HUES6 (cell line): ENCODE data around the gene TYMP.

Experiments
- H3K27ac ChIP-seq: 2 replicates; pipeline ENCODE4 v1.7.0; 2013; ENCODE audit warnings: low read depth, mild to moderate bottlenecking, low read length, inconsistent platforms
- H3K27me3 ChIP-seq: 2 replicates; pipeline ENCODE4 v1.6.1; 2013; ENCODE audit warnings: low read length; ENCODE audit not compliant: control insufficient read depth, insufficient read depth
- H3K36me3 ChIP-seq: 2 replicates; pipeline ENCODE4 v1.6.1; 2013; ENCODE audit warnings: low read length; ENCODE audit not compliant: control insufficient read depth, insufficient read depth
- H3K4me1 ChIP-seq: 2 replicates; pipeline ENCODE4 v1.6.1; 2013; ENCODE audit warnings: low read length; ENCODE audit not compliant: control insufficient read depth, insufficient read depth
- H3K4me3 ChIP-seq: 2 replicates; pipeline ENCODE4 v1.5.1; 2013; ENCODE audit warnings: low read depth, low read length
- H3K9ac ChIP-seq: one replicate; pipeline ENCODE4 v1.6.1; 2013; ENCODE audit warnings: mild to moderate bottlenecking, low read length
- H3K9me3 ChIP-seq: 2 replicates; pipeline ENCODE4 v1.6.1; 2013; ENCODE audit warnings: low read depth, low read length; ENCODE audit not compliant: control insufficient read depth, insufficient read depth

Gene TYMP

GRCh38 chr22:50500452-50500851 is 29.4 kb downstream of the TYMP start:
- H3K36me3 ChIP-seq, result peaks cover 16% of the 10 kb centered on the region
- H3K4me1 ChIP-seq, result peaks cover 6% of the 10 kb centered on the region; the same call in 1 of the 2 replicates

GRCh38 chr22:50498322-50498890 is 31.4 kb downstream of the TYMP start:
- Histone ChIP-seq H3K9me3 (no peaks in the 10 kb centered on the region), H3K27me3 (no peaks in the 10 kb centered on the region), H3K27ac (no peak overlapping the region), H3K4me1 (peaks cover 6% of the 10 kb centered on the region; the same call in 1 of the 2 replicates), H3K4me3 (peak overlapping the region; percentile 14; the same call in 1 of the 2 replicates), H3K36me3 (peaks cover 7% of the 10 kb centered on the region), H3K9ac (peak overlapping the region; percentile 5)

More at GRCh38 chr22:50500452-50500851, 29.4 kb downstream of the TYMP start:
- no peaks in the 10 kb centered on the region for H3K27me3 ChIP-seq
- H3K27ac ChIP-seq, result no peak overlapping the region
- H3K9me3 ChIP-seq, result no peaks in the 10 kb centered on the region
- H3K4me3 ChIP-seq, result no peak overlapping the region
- H3K9ac ChIP-seq, result no peak overlapping the region

GRCh38 chr22:50497093-50497492 is 32.7 kb downstream of the TYMP start:
- Histone ChIP-seq H3K27ac (no peak overlapping the region), H3K4me3 (no peak overlapping the region), H3K9ac (no peak overlapping the region), H3K27me3 (no peaks in the 10 kb centered on the region), H3K4me1 (peaks cover 6% of the 10 kb centered on the region; the same call in 1 of the 2 replicates), H3K36me3 (0 out of 2 replicates have a peak, but pooled peaks cover under 1% of the 10 kb centered on the region), H3K9me3 (no peaks in the 10 kb centered on the region)

- Histone ChIP-seq H3K4me3 (no peak overlapping the region), H3K27me3 (no peaks in the 10 kb centered on the region; the same call in 1 of the 2 replicates), H3K36me3 (no peaks in the 10 kb centered on the region), H3K9ac (no peak overlapping the region), H3K9me3 (no peaks in the 10 kb centered on the region), H3K4me1 (peaks cover 6% of the 10 kb centered on the region; the same call in 1 of the 2 replicates), H3K27ac (no peak overlapping the region)
Measured at GRCh38 chr22:50490531-50491308, 39.1 kb downstream of the TYMP start.

- Histone ChIP-seq H3K4me1 (peaks cover 10% of the 10 kb centered on the region; the same call in 1 of the 2 replicates), H3K9me3 (no peaks in the 10 kb centered on the region), H3K4me3 (no peak overlapping the region), H3K27ac (no peak overlapping the region), H3K36me3 (no peaks in the 10 kb centered on the region), H3K9ac (no peak overlapping the region), H3K27me3 (no peaks in the 10 kb centered on the region; the same call in 1 of the 2 replicates)
Measured at GRCh38 chr22:50489363-50490243, 40.2 kb downstream of the TYMP start.

GRCh38 chr22:50488886-50489285 is 40.9 kb downstream of the TYMP start:
- Histone ChIP-seq H3K4me3 (no peak overlapping the region), H3K36me3 (no peaks in the 10 kb centered on the region), H3K27ac (no peak overlapping the region), H3K9me3 (no peaks in the 10 kb centered on the region), H3K9ac (no peak overlapping the region), H3K27me3 (no peaks in the 10 kb centered on the region; the same call in 1 of the 2 replicates), H3K4me1 (peaks cover 10% of the 10 kb centered on the region; the same call in 1 of the 2 replicates)

- peaks cover under 1% of the 10 kb centered on the region; the same call in 1 of the 2 replicates for H3K36me3 ChIP-seq
- no peak overlapping the region for H3K27ac ChIP-seq
- H3K9ac ChIP-seq, result no peak overlapping the region
- H3K4me1 ChIP-seq, result peaks cover 10% of the 10 kb centered on the region; the same call in 1 of the 2 replicates
- H3K27me3 ChIP-seq, result peaks cover 2% of the 10 kb centered on the region; the same call in 1 of the 2 replicates
- no peak overlapping the region for H3K4me3 ChIP-seq
- no peaks in the 10 kb centered on the region for H3K9me3 ChIP-seq
Measured at GRCh38 chr22:50488006-50488677, 41.7 kb downstream of the TYMP start.

- Histone ChIP-seq H3K9ac (no peak overlapping the region), H3K36me3 (peaks cover 5% of the 10 kb centered on the region; the same call in 1 of the 2 replicates), H3K9me3 (no peaks in the 10 kb centered on the region), H3K27ac (no peak overlapping the region), H3K27me3 (peaks cover 3% of the 10 kb centered on the region; the same call in 1 of the 2 replicates), H3K4me3 (no peak overlapping the region), H3K4me1 (peaks cover 10% of the 10 kb centered on the region; the same call in 1 of the 2 replicates)
Measured at GRCh38 chr22:50487290-50488005, 42.4 kb downstream of the TYMP start.

GRCh38 chr22:50486561-50487289 is 43.1 kb downstream of the TYMP start, which contains the start of gene MIOX:
Gene MIOX (plus strand): TSS chr22:50486859. CDS start chr22:50486898, 39 bp downstream.
- H3K27me3 ChIP-seq, result peaks cover 10% of the 10 kb centered on the region; the same call in 1 of the 2 replicates
- no peak within 1 kb of the TSS for H3K27ac ChIP-seq
- H3K4me1 ChIP-seq, result peaks cover 16% of the 10 kb centered on the region
- H3K9me3 ChIP-seq, result no peaks in the 10 kb centered on the region
- H3K4me3 ChIP-seq, result no peak within 1 kb of the TSS
- no peak within 1 kb of the TSS for H3K9ac ChIP-seq
- peaks cover 5% of the 10 kb centered on the region; the same call in 1 of the 2 replicates for H3K36me3 ChIP-seq
